Activated CD8-positive, alpha-beta T cell treated with anti-CD3 and anti-CD28 coated beads for 36 hours (primary cell): Measurements from ENCODE around the gene NUP85. TPM values are rescaled to one million over a fixed set of nuclear protein-coding genes. Genes with fewer than 3 reads are reported as not detected.
"Not testable (repeated sequence)": the region's sequence is repeated elsewhere in the genome, so short reads cannot be mapped to it uniquely, and the experiment has no call there.

Source experiments
- ATAC-seq: fragments of 200-7000 bp; cut with Tn5 transposase; one replicate; pipeline ENCODE4 v1.10.0; 2021; ENCODE audit warnings: mild to moderate bottlenecking, moderate library complexity
- CTCF ChIA-PET: fragments of 350-600 bp; sonication (Branson Sonifier 250); formaldehyde crosslinking; loops from one replicate; lab custom pipeline; 2021; ENCODE audit warnings: antibody characterized with exemption; lab: Charles Lee
- POLR2A ChIA-PET: fragments of 350-600 bp; sonication (Branson Sonifier 250); formaldehyde crosslinking; loops from one replicate; lab custom pipeline; 2021; ENCODE audit warnings: antibody characterized with exemption; lab: Charles Lee
- DNase-seq: peaks from one replicate; pipeline ENCODE4 v3.0.0-alpha.2; 2020
- H3K27ac Mint-ChIP-seq: one replicate; pipeline ENCODE4 v1.8.0; 2021; ENCODE audit warnings: mild to moderate bottlenecking, mixed read lengths
- H3K27me3 Mint-ChIP-seq: one replicate; pipeline ENCODE4 v1.8.0; 2021; ENCODE audit warnings: mixed read lengths
- H3K36me3 Mint-ChIP-seq: one replicate; pipeline ENCODE4 v1.8.0; 2021; ENCODE audit warnings: low read depth, mixed read lengths
- H3K4me1 Mint-ChIP-seq: one replicate; pipeline ENCODE4 v1.8.0; 2021; ENCODE audit warnings: low read depth, mixed read lengths
- H3K4me3 Mint-ChIP-seq: one replicate; pipeline ENCODE4 v1.8.0; 2021; ENCODE audit warnings: mild to moderate bottlenecking, moderate library complexity, mixed read lengths
- H3K9me3 Mint-ChIP-seq: one replicate; pipeline ENCODE4 v1.8.0; 2021; ENCODE audit warnings: mixed read lengths
- intact Hi-C: fragments of 100-400 bp; cut with micrococcal nuclease; formaldehyde crosslinking; loops from one replicate; pipeline ENCODE4 v1.10.0; 2022
- total RNA-seq, 2 experiments: library from RNA; stranded (reverse); gene quantifications; one replicate each; pipeline ENCODE4 v1.2.3, GENCODE V29; 2021
- TF ChIP-seq, protein P1 (sequence below): fragments of 200-600 bp; IDR thresholded peaks from one replicate; pipeline ENCODE4 v1.8.0; 2022; ENCODE audit warnings: antibody characterized with exemption, mild to moderate bottlenecking

NUP85 gene
- total RNA-seq, 2 experiments from 2014 or later = 108 to 116 TPM

DNA sequence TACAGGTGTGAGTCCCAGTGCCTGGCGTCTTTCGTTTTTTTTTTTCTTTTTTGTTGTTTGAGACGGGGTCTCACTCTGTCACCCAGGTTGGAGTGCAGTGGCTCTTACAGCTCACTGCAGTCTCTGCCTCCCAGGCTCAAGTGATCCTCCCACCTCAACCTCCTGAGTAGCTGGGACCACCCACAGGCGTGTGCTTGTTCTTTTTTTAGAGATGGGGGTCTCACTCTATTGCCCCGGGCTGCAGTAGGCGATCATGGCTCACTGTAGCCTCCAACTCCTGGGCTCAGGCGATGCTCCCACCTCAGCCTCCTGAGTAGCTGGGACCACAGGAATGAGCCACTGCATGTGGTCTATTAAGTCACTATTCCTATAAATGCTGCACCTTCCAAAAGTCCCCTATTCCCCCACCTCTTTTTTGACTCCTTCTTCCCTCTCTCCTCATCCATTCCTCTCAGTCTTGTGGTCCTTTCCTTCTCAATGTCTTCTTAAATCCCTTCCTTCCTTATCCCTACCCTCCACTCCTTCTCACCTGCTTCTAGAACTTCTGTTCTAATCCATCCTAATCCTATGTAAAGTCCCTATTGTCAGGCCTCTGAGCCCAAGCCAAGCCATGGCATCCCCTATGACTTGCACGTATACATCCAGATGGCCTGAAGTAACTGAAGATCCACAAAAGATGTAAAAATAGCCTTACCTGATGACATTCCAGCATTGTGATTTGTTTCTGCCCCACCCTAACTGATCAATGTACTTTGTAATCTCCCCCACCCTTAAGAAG is 46.7 kb downstream of the NUP85 start:
- H3K9me3 Mint-ChIP-seq = no peaks in the 10 kb centered on the region
- no peaks in the 10 kb centered on the region for H3K27me3 Mint-ChIP-seq
- intact Hi-C loops = no loop called here
- H3K4me1 Mint-ChIP-seq = peaks cover 78% of the 10 kb centered on the region
- ATAC-seq (no peak), DNase-seq (no peak)
- peak overlapping the region; percentile 84 for H3K27ac Mint-ChIP-seq
- H3K4me3 Mint-ChIP-seq = no peak overlapping the region
- H3K36me3 Mint-ChIP-seq = peaks cover 7% of the 10 kb centered on the region
- TF ChIP-seq, protein P1, sequence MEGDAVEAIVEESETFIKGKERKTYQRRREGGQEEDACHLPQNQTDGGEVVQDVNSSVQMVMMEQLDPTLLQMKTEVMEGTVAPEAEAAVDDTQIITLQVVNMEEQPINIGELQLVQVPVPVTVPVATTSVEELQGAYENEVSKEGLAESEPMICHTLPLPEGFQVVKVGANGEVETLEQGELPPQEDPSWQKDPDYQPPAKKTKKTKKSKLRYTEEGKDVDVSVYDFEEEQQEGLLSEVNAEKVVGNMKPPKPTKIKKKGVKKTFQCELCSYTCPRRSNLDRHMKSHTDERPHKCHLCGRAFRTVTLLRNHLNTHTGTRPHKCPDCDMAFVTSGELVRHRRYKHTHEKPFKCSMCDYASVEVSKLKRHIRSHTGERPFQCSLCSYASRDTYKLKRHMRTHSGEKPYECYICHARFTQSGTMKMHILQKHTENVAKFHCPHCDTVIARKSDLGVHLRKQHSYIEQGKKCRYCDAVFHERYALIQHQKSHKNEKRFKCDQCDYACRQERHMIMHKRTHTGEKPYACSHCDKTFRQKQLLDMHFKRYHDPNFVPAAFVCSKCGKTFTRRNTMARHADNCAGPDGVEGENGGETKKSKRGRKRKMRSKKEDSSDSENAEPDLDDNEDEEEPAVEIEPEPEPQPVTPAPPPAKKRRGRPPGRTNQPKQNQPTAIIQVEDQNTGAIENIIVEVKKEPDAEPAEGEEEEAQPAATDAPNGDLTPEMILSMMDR = no peak
- CTCF ChIA-PET = interaction anchor here (5.0 to 6.6 kb wide), 2 partner anchors 13 to 19 kb away, joined by 24 to 75 read pairs; partner anchors contain the start of gene MIF4GD
- POLR2A ChIA-PET = interaction anchor here (0.6 to 5.1 kb wide), 3 partner anchors 9 to 337 kb away, joined by 3 to 59 read pairs (median 25); partner anchors contain the start of genes GGA3, MIF4GD and MRPS7

DNA sequence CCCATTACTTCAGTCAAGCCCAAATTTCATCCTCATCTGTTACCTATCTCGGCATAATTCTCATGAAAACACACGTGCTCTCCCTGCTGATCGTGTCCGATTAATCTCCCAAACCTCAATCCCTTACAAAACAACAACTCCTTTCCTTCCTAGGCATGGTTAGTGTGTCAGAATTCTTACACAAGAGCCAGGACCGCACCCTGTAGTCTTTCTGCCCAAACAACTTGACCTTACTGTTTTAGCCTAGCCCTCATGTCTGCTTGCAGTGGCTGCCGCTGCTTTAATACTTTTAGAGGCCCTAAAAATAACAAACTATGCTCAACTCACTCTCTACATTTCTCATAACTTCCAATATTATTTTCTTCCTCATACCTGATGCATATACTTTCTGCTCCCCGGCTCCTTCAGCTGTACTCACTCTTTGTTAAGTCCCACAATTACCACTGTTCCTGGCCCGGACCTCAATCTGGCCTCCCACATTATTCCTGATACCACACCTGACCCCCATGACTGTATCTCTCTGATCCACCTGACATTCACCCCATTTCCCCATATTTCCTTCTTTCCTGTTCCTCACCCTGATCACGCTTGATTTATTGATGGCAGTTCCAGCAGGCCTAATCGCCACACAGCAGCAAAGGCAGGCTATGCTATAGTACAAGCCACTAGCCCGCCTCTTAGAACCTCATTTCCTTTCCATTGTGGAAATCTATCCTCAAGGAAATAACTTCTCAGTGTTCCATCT is 50.6 kb downstream of the NUP85 start:
- H3K27me3 Mint-ChIP-seq, POLR2A ChIA-PET, H3K9me3 Mint-ChIP-seq, intact Hi-C loops, ATAC-seq, DNase-seq, H3K36me3 Mint-ChIP-seq, H3K4me3 Mint-ChIP-seq, CTCF ChIA-PET: not testable (repeated sequence)
- Mint-ChIP-seq H3K4me1 (peaks cover 80% of the 10 kb centered on the region), H3K27ac (peak overlapping the region; percentile 56)

GRCh38 chr17:75257228-75257627 is 51.7 kb downstream of the NUP85 start:
- ATAC-seq, intact Hi-C loops, POLR2A ChIA-PET, H3K27me3 Mint-ChIP-seq, DNase-seq, H3K4me3 Mint-ChIP-seq, H3K9me3 Mint-ChIP-seq, CTCF ChIA-PET: not testable (repeated sequence)
- Mint-ChIP-seq H3K4me1 (peaks cover 72% of the 10 kb centered on the region), H3K27ac (peak overlapping the region; percentile 43), H3K36me3 (peaks cover 11% of the 10 kb centered on the region)

DNA sequence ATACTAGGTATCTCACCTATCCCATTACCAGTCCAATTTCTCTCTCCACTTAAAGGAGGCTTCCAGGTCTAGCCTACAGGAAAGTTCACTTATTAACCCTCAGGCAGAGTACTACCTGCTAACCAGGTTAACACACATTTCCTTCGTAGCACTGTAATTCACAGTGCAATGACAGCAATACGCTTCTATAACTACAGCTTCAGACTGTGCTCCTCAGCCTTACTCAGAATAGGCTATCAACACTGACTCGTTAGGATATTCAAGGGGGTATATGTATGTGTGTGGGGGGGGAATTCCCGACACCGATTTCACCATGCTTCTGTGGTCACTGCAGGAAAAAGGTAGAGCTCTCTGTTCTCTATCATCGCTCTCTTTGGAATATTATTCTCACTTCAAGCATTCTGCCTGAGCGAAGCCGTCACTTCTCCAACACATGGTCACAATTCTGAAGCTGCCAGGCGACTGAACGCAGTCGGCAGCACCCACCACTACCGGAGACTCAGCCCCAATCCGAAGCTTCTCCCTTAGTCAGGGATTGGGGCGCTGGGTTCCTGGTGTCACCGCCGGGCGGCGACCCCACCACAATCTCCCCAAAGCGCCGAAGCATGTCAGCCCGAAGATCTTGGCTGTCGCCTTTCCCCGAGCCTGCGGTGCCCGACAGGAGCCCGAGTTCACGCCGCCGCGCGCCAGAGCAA is 55.3 kb downstream of the NUP85 start:
- ChIA-PET POLR2A (interaction anchor here (0.6 to 4.8 kb wide), 26 partner anchors 11 to 256 kb away, joined by 3 to 105 read pairs (median 4); partner anchors contain the start of genes JPT1, MIF4GD, MRPL58 and SLC16A5), CTCF (interaction anchor here (0.9 to 4.9 kb wide), 11 partner anchors 11 to 299 kb away, joined by 3 to 107 read pairs (median 9); partner anchors contain the start of gene MIF4GD)
- Mint-ChIP-seq H3K36me3 (peaks cover 31% of the 10 kb centered on the region), H3K27me3 (no peaks in the 10 kb centered on the region), H3K9me3 (no peaks in the 10 kb centered on the region), H3K4me3 (peak overlapping the region; percentile 95), H3K27ac (peak overlapping the region; percentile 99), H3K4me1 (peaks cover 60% of the 10 kb centered on the region)
- intact Hi-C loops = no loop called here
- DNase-seq (peak; percentile 69), ATAC-seq (peak; percentile 43)
- TF ChIP-seq, protein P1 = no peak

- TF ChIP-seq, protein P1 = no peak
- H3K36me3 Mint-ChIP-seq = peaks cover 36% of the 10 kb centered on the region
- intact Hi-C loops = no loop called here
- H3K9me3 Mint-ChIP-seq = no peaks in the 10 kb centered on the region
- peak within 1 kb of the TSS; percentile 95 for H3K4me3 Mint-ChIP-seq
- no peaks in the 10 kb centered on the region for H3K27me3 Mint-ChIP-seq
- ChIA-PET POLR2A (interaction anchor here (0.9 to 4.8 kb wide), 29 partner anchors 10 to 515 kb away, joined by 3 to 105 read pairs (median 4); partner anchors contain the start of genes ARMC7, GRB2, JPT1 and MIF4GD), CTCF (interaction anchor here (0.8 to 4.9 kb wide), 16 partner anchors 11 to 300 kb away, joined by 3 to 107 read pairs (median 6); partner anchors contain the start of genes MIF4GD, NUP85, SLC25A19 and TSEN54)
- H3K27ac Mint-ChIP-seq = peak within 1 kb of the TSS; percentile 99
- ATAC-seq (peak; percentile 96), DNase-seq (peak; percentile 97)
- peaks cover 52% of the 10 kb centered on the region for H3K4me1 Mint-ChIP-seq
Observed at GRCh38 chr17:75261336-75262111, 56.0 kb downstream of the NUP85 start, which contains the start of the genes GGA3 and MRPS7. Gene GGA3, minus strand, starts transcription at chr17:75261606. Its CDS starts 19 bp downstream, at chr17:75261587. Gene MRPS7, plus strand, starts transcription at chr17:75261879. Its CDS starts 22 bp downstream, at chr17:75261901.
